CD4-positive, alpha-beta T cell treated with Interferon gamma for 1 hour (primary cell): ENCODE data around the gene ETNK1.

Experiments
- DNase-seq: peaks from one replicate; pipeline ENCODE4 v3.0.0-alpha.2; 2020

ETNK1 gene

GRCh38 chr12:22640851-22641250 lies 15.9 kb downstream of the ETNK1 start:
- DNase-seq = no peak

- no peak for DNase-seq
Measured at GRCh38 chr12:22641353-22642053, 16.5 kb downstream of the ETNK1 start.

GRCh38 chr12:22648668-22649067 lies 23.7 kb downstream of the ETNK1 start:
- DNase-seq = no peak

GRCh38 chr12:22653075-22653474 lies 28.1 kb downstream of the ETNK1 start:
- no peak for DNase-seq

GRCh38 chr12:22653791-22654190 lies 28.8 kb downstream of the ETNK1 start:
- no peak for DNase-seq

GRCh38 chr12:22656376-22656775 lies 31.4 kb downstream of the ETNK1 start:
- DNase-seq = no peak

- DNase-seq = no peak
Measured at GRCh38 chr12:22656831-22657230, 31.9 kb downstream of the ETNK1 start.

- no peak for DNase-seq
Measured at GRCh38 chr12:22657538-22657937, 32.6 kb downstream of the ETNK1 start.

GRCh38 chr12:22658214-22658613 lies 33.2 kb downstream of the ETNK1 start:
- DNase-seq = no peak

- DNase-seq = no peak
Measured at GRCh38 chr12:22662356-22662755, 37.4 kb downstream of the ETNK1 start.

GRCh38 chr12:22665476-22665875 lies 40.5 kb downstream of the ETNK1 start:
- DNase-seq = no peak

- no peak for DNase-seq
Measured at GRCh38 chr12:22667122-22667521, 42.2 kb downstream of the ETNK1 start.

GRCh38 chr12:22668441-22668840 lies 43.5 kb downstream of the ETNK1 start:
- DNase-seq = no peak

GRCh38 chr12:22670762-22671161 lies 45.8 kb downstream of the ETNK1 start:
- DNase-seq = no peak

- DNase-seq = no peak
Measured at GRCh38 chr12:22672951-22673350, 48.0 kb downstream of the ETNK1 start.

- DNase-seq = no peak
Measured at GRCh38 chr12:22677781-22678574, 53.0 kb downstream of the ETNK1 start.

- no peak for DNase-seq
Measured at GRCh38 chr12:22682663-22683062, 57.7 kb downstream of the ETNK1 start.

- no peak for DNase-seq
Measured at GRCh38 chr12:22683131-22683530, 58.2 kb downstream of the ETNK1 start.

GRCh38 chr12:22684140-22685118 lies 59.5 kb downstream of the ETNK1 start:
- DNase-seq = no peak

- DNase-seq = no peak
Measured at GRCh38 chr12:22686193-22686592, 61.2 kb downstream of the ETNK1 start.

GRCh38 chr12:22687361-22688076 lies 62.5 kb downstream of the ETNK1 start:
- no peak for DNase-seq

- no peak for DNase-seq
Measured at GRCh38 chr12:22689876-22690275, 64.9 kb downstream of the ETNK1 start.

GRCh38 chr12:22691319-22691718 lies 66.3 kb downstream of the ETNK1 start:
- no peak for DNase-seq
